Measurements from ENCODE around the gene TPI1.
A peak's percentile ranks its signal among the peaks of the same experiment; 100 is the strongest.
"Not testable (repeated sequence)": the region's sequence is repeated elsewhere in the genome, so short reads cannot be mapped to it uniquely, and the experiment has no call there.

The TPI1 gene

GRCh38 chr12:6886206-6886999, 19.1 kb downstream of the TPI1 start:
- H3K4me3 ChIP-seq, H3K27ac ChIP-seq: not testable (repeated sequence)

GRCh38 chr12:6887460-6887859, 20.1 kb downstream of the TPI1 start:
- Histone ChIP-seq H3K27ac (no peak overlapping the region), H3K4me3 (no peak overlapping the region)

GRCh38 chr12:6888360-6888759, 21.0 kb downstream of the TPI1 start:
- H3K4me3 ChIP-seq: no peak overlapping the region
- peak overlapping the region in 1 of 21 experiments; percentile 5 for H3K27ac ChIP-seq

GRCh38 chr12:6888794-6889193, 21.5 kb downstream of the TPI1 start:
- H3K4me3 ChIP-seq: not testable (repeated sequence)
- H3K27ac ChIP-seq: peak overlapping the region in 1 of 21 experiments; percentile 5

- Histone ChIP-seq H3K27ac (peak overlapping the region in 18 of 21 experiments; percentile 69 to 99 (median 90)), H3K4me3 (peak overlapping the region in 1 of 7 experiments; percentile 41)
These were observed 22.6 kb downstream of the TPI1 start for GRCh38 chr12:6889775-6890573.

GRCh38 chr12:6890789-6891645, 23.7 kb downstream of the TPI1 start:
- peak overlapping the region; percentile 40 to 99 (median 91) for H3K27ac ChIP-seq
- H3K4me3 ChIP-seq: peak overlapping the region; percentile 28 to 44 (median 33)

GRCh38 chr12:6891646-6892001, 24.3 kb downstream of the TPI1 start:
- H3K4me3 ChIP-seq: peak overlapping the region; percentile 28 to 44 (median 33)
- peak overlapping the region; percentile 40 to 99 (median 89) for H3K27ac ChIP-seq

GRCh38 chr12:6892683-6893082, 25.4 kb downstream of the TPI1 start:
- H3K4me3 ChIP-seq, H3K27ac ChIP-seq: not testable (repeated sequence)

GRCh38 chr12:6894321-6894720, 27.0 kb downstream of the TPI1 start:
- Histone ChIP-seq H3K27ac (no peak overlapping the region), H3K4me3 (no peak overlapping the region)

- Histone ChIP-seq H3K27ac (no peak overlapping the region), H3K4me3 (no peak overlapping the region)
These were observed 29.6 kb downstream of the TPI1 start for GRCh38 chr12:6896846-6897435.

- Histone ChIP-seq H3K4me3 (no peak overlapping the region), H3K27ac (no peak overlapping the region)
These were observed 32.1 kb downstream of the TPI1 start for GRCh38 chr12:6899427-6899826.

- Histone ChIP-seq H3K4me3 (no peak overlapping the region), H3K27ac (peak overlapping the region in 3 of 21 experiments; percentile 8 to 39 (median 26))
These were observed 32.6 kb downstream of the TPI1 start for GRCh38 chr12:6899837-6900519.

- no peak overlapping the region for H3K4me3 ChIP-seq
- no peak overlapping the region for H3K27ac ChIP-seq
These were observed 35.1 kb downstream of the TPI1 start for GRCh38 chr12:6902448-6902847.

GRCh38 chr12:6903722-6904121, 36.4 kb downstream of the TPI1 start:
- Histone ChIP-seq H3K4me3 (no peak overlapping the region), H3K27ac (peak overlapping the region in 3 of 21 experiments; percentile 84 to 88 (median 86))

- Histone ChIP-seq H3K27ac (peak within 1 kb of the TSS in 20 of 21 experiments; percentile 30 to 88 (median 79)), H3K4me3 (peak within 1 kb of the TSS; percentile 52 to 70 (median 60))
These were observed 37.2 kb downstream of the TPI1 start, which contains the start of gene LRRC23 for GRCh38 chr12:6904280-6905276. Gene LRRC23 (plus strand): TSS chr12:6904822. CDS start chr12:6905634, 812 bp downstream.

- H3K4me3 ChIP-seq: peak overlapping the region in 5 of 7 experiments; percentile 56 to 70 (median 66)
- peak overlapping the region in 16 of 21 experiments; percentile 68 to 88 (median 80) for H3K27ac ChIP-seq
These were observed 38.2 kb downstream of the TPI1 start for GRCh38 chr12:6905414-6906040.

GRCh38 chr12:6908141-6908540, 40.8 kb downstream of the TPI1 start:
- H3K4me3 ChIP-seq, H3K27ac ChIP-seq: not testable (repeated sequence)
